Endothelial cell of umbilical vein (primary cell): Measurements from ENCODE around the gene ADGRG7. TPM values are rescaled to one million over a fixed set of nuclear protein-coding genes. Genes with fewer than 3 reads are reported as not detected.

Experiments
- BruUV-seq: library from RNA; stranded (reverse); fragments of 400-500 nt; replicated peaks from 2 replicates; lab custom pipeline; 2021; lab: Mats Ljungman, UMichigan
- CTCF ChIA-PET: fragments of 300-600, 350-600 bp; sonication (Branson Sonifier 250); formaldehyde crosslinking; loops from one replicate; lab custom pipeline; 2021; ENCODE audit warnings: antibody characterized with exemption, inconsistent platforms; lab: Charles Lee
- POLR2A ChIA-PET: fragments of 300-600, 350-600 bp; sonication (Branson Sonifier 250); formaldehyde crosslinking; loops from one replicate; lab custom pipeline; 2021; ENCODE audit warnings: antibody characterized with exemption, inconsistent platforms; lab: Charles Lee
- DNase-seq: peaks from one replicate; pipeline ENCODE4 v3.0.0-alpha.2; 2011; ENCODE audit warnings: low read depth, low spot score
- FAIRE-seq: peaks from 2 replicates; lab custom pipeline; 2011; peaks lifted over from hg19 to GRCh38; lab: Jason Lieb, UNC
- H2AFZ ChIP-seq: 2 replicates; pipeline ENCODE4 v1.6.0; 2012; ENCODE audit warnings: low read depth, low read length, control low read depth, inconsistent platforms
- H3K27ac ChIP-seq: 2 replicates; pipeline ENCODE4 v1.5.1; 2011; ENCODE audit warnings: low read depth, mild to moderate bottlenecking, control low read depth, low read length, moderate library complexity; ENCODE audit not compliant: insufficient read depth
- H3K27me3 ChIP-seq, 2 experiments: 2 replicates each; pipeline versions ENCODE4 v1.6.0 to v1.6.1; 2011; ENCODE audit warnings: low read length in 2 of 2, mixed read lengths in 1 of 2; ENCODE audit not compliant: control insufficient read depth in 2 of 2, insufficient read depth in 2 of 2
- H3K36me3 ChIP-seq, 2 experiments: 2 replicates in 1 of 2; 3 replicates in 1 of 2; pipeline ENCODE4 v1.5.1; 2011; ENCODE audit warnings: low read length in 2 of 2, mild to moderate bottlenecking in 1 of 2, moderate library complexity in 1 of 2; ENCODE audit not compliant: control insufficient read depth in 2 of 2, insufficient read depth in 2 of 2; ENCODE audit errors: extremely low read depth in 1 of 2
- H3K4me1 ChIP-seq: 3 replicates; pipeline ENCODE4 v1.5.1; 2011; ENCODE audit warnings: mild to moderate bottlenecking, low read length; ENCODE audit not compliant: control insufficient read depth, insufficient read depth; ENCODE audit errors: extremely low read depth
- H3K4me2 ChIP-seq: 2 replicates; pipeline ENCODE4 v1.6.1; 2011; ENCODE audit warnings: low read length, control low read depth, mixed read lengths; ENCODE audit not compliant: insufficient read depth
- H3K4me3 ChIP-seq, 3 experiments: fragments of 200-600 bp in 1 of 3; sonication (generic), shearing (Covaris generic) in 1 of 3; replicated peaks in 1 of 3; 2 replicates each; pipeline ENCODE4 v1.5.1; 2011 to 2016; ENCODE audit warnings: control low read depth in 3 of 3, low read length in 3 of 3, mild to moderate bottlenecking in 2 of 3, inconsistent platforms in 1 of 3, low read depth in 1 of 3, moderate library complexity in 1 of 3; ENCODE audit not compliant: insufficient read depth in 1 of 3
- H3K79me2 ChIP-seq: 2 replicates; pipeline ENCODE4 v1.6.0; 2012; ENCODE audit warnings: low read length, inconsistent platforms; ENCODE audit not compliant: control insufficient read depth, insufficient read depth
- H3K9ac ChIP-seq: replicated peaks from 2 replicates; pipeline ENCODE3; 2011; ENCODE audit warnings: low read length, control low read depth; ENCODE audit not compliant: insufficient read depth; ENCODE audit errors: extremely low read depth
- H3K9me1 ChIP-seq: replicated peaks from 3 replicates; pipeline ENCODE4 v1.6.0; 2011; ENCODE audit warnings: mild to moderate bottlenecking, low read length; ENCODE audit not compliant: control insufficient read depth, insufficient read depth; ENCODE audit errors: extremely low read depth
- H3K9me3 ChIP-seq: replicated peaks from 2 replicates; pipeline ENCODE4 v1.5.1; 2012; ENCODE audit warnings: low read length, inconsistent platforms; ENCODE audit not compliant: control insufficient read depth, insufficient read depth
- H4K20me1 ChIP-seq: replicated peaks from 2 replicates; pipeline ENCODE3; 2011; ENCODE audit warnings: mild to moderate bottlenecking, low read length; ENCODE audit not compliant: control insufficient read depth, insufficient read depth; ENCODE audit errors: extremely low read depth
- EZH2 ChIP-seq: IDR thresholded peaks from 2 replicates; pipeline ENCODE4 v1.6.1; 2012; ENCODE audit warnings: borderline replicate concordance, low read depth, mild to moderate bottlenecking, moderate library complexity, low read length, inconsistent platforms; ENCODE audit not compliant: severe bottlenecking
- FOS ChIP-seq: IDR thresholded peaks from 2 replicates; pipeline ENCODE4 v1.6.1; 2011; ENCODE audit warnings: mild to moderate bottlenecking, low read length, moderate library complexity, borderline replicate concordance; ENCODE audit not compliant: insufficient read depth
- GATA2 ChIP-seq: IDR thresholded peaks from 2 replicates; pipeline ENCODE4 v1.7.0; 2011; ENCODE audit warnings: low read depth, mild to moderate bottlenecking, moderate library complexity, mixed read lengths, low read length; ENCODE audit not compliant: insufficient read length, insufficient read depth
- JUN ChIP-seq: IDR thresholded peaks from 2 replicates; pipeline ENCODE4 v1.6.1; 2011; ENCODE audit warnings: borderline replicate concordance, low read depth; ENCODE audit not compliant: insufficient read length, insufficient read depth
- MYC ChIP-seq: IDR thresholded peaks from one replicate; pipeline ENCODE4 v1.6.1; 2011; ENCODE audit warnings: mild to moderate bottlenecking, low read depth, low read length
- POLR2A ChIP-seq: IDR thresholded peaks from 2 replicates; pipeline ENCODE4 v1.6.1; 2012; ENCODE audit warnings: low read depth, mild to moderate bottlenecking, control low read depth, low read length
- POLR2AphosphoS5 ChIP-seq: IDR thresholded peaks from 2 replicates; pipeline ENCODE4 v1.6.1; 2012; ENCODE audit warnings: low read depth, mild to moderate bottlenecking, control low read depth, low read length, moderate library complexity; ENCODE audit not compliant: insufficient read depth
- dilution Hi-C: fragments of 300-500 bp; cut with MboI; formaldehyde crosslinking; loops from one replicate; pipeline ENCODE4 v1.15.0; 2019; ENCODE audit warnings: low sequenced_read_pairs; ENCODE audit not compliant: extremely low pct_ligation_motif_present
- intact Hi-C: fragments of 100-400 bp; cut with micrococcal nuclease; formaldehyde crosslinking; loops from one replicate; pipeline ENCODE4 v1.10.0; 2022
- polyA plus RNA-seq, 4 experiments: library from polyadenylated mRNA; depleted of rRNA in 3 of 4; stranded (reverse) in 3 of 4; unstranded in 1 of 4; fragments of >200 nt; gene quantifications; 2 replicates each; pipeline versions ENCODE4 v1.2.1 to v1.2.3, GENCODE V29; 2011 to 2012; ENCODE audit warnings: missing spikeins in 1 of 4
- total RNA-seq: library from RNA; stranded (reverse); gene quantifications from 2 replicates; pipeline ENCODE4 v1.2.3, GENCODE V29; 2021
- TF ChIP-seq, protein P1 (sequence below), 2 donors: IDR thresholded peaks; 1 replicate in 1 of 2; 2 replicates in 1 of 2; pipeline ENCODE4 v1.5.1; 2011; ENCODE audit warnings: low read length in 2 of 2, mild to moderate bottlenecking in 2 of 2, moderate library complexity in 2 of 2, control low read depth in 1 of 2, inconsistent platforms in 1 of 2, low read depth in 1 of 2; ENCODE audit not compliant: insufficient read depth in 1 of 2; ENCODE audit errors: extremely low read depth in 1 of 2
- TF ChIP-seq, protein P2 (sequence below): IDR thresholded peaks from 2 replicates; pipeline ENCODE4 v1.6.1; 2011; ENCODE audit not compliant: insufficient read depth, insufficient read length

Gene ADGRG7
- total and polyA plus RNA-seq, 2 donors (not counting 3 experiments of a cell fraction or from before 2014, with no cell fraction given): not detected

DNA sequence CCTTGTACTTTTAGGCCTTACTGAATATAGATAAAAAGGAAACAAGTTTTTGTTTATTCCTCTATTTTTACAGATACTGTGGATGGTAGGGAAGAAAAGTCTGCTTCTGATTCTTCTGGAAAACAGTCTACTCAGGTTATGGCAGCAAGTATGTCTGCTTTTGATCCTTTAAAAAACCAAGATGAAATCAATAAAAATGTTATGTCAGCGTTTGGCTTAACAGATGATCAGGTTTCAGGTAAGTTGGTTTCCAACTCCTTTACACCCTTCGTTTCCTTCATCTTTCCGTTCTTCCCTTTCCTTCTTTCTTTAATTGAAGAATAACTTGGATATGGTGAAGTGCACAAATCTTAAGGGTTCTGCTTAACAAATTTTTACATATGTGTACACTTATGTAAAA, 123.0 kb downstream of the ADGRG7 start:
- Histone ChIP-seq H3K9ac (no peak overlapping the region), H3K9me1 (no peaks in the 10 kb centered on the region), H3K9me3 (no peaks in the 10 kb centered on the region), H3K4me2 (no peak overlapping the region), H3K4me1 (no peaks in the 10 kb centered on the region), H2AFZ (no peak overlapping the region), H4K20me1 (no peaks in the 10 kb centered on the region), H3K4me3 (no peak overlapping the region), H3K36me3 (peaks cover 5 to 28% of the 10 kb centered on the region in 2 experiments), H3K79me2 (peaks cover 50% of the 10 kb centered on the region), H3K27me3 (no peaks in the 10 kb centered on the region), H3K27ac (no peak overlapping the region)
- no peak for FAIRE-seq
- intact Hi-C loops: no loop called here
- CTCF ChIA-PET: no interaction called here
- TF ChIP-seq EZH2 (no peak), JUN (no peak), FOS (no peak), POLR2AphosphoS5 (no peak), POLR2A (no peak), GATA2 (no peak), MYC (no peak)
- TF ChIP-seq, protein P1, sequence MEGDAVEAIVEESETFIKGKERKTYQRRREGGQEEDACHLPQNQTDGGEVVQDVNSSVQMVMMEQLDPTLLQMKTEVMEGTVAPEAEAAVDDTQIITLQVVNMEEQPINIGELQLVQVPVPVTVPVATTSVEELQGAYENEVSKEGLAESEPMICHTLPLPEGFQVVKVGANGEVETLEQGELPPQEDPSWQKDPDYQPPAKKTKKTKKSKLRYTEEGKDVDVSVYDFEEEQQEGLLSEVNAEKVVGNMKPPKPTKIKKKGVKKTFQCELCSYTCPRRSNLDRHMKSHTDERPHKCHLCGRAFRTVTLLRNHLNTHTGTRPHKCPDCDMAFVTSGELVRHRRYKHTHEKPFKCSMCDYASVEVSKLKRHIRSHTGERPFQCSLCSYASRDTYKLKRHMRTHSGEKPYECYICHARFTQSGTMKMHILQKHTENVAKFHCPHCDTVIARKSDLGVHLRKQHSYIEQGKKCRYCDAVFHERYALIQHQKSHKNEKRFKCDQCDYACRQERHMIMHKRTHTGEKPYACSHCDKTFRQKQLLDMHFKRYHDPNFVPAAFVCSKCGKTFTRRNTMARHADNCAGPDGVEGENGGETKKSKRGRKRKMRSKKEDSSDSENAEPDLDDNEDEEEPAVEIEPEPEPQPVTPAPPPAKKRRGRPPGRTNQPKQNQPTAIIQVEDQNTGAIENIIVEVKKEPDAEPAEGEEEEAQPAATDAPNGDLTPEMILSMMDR (IDR thresholded peaks at IDR 0.05; ENCODE audit: extremely low read depth in 1 of 2, insufficient read depth in 1 of 2, low read depth in 1 of 2, low read length in 2 of 2): no peak
- TF ChIP-seq, protein P2, sequence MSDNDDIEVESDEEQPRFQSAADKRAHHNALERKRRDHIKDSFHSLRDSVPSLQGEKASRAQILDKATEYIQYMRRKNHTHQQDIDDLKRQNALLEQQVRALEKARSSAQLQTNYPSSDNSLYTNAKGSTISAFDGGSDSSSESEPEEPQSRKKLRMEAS: no peak
- no TSS peak for BruUV-seq
- no peak for DNase-seq
- dilution Hi-C loops: no loop called here
- POLR2A ChIA-PET: interaction anchor here (0.6 kb wide), 1 partner anchor 919 kb away, joined by 4 read pairs; no protein-coding TSS in a partner anchor
